WTC11 (cell line): ENCODE results near the gene ICAM1. TPM values are rescaled to one million over a fixed set of nuclear protein-coding genes. Genes with fewer than 3 reads are reported as not detected.

Source experiments
- FOXK1 ChIP-seq: sonication (generic); formaldehyde crosslinking; IDR thresholded peaks from 2 replicates; pipeline ENCODE4 v1.8.0; 2022; ENCODE audit warnings: mild to moderate bottlenecking, moderate library complexity, missing genetic modification reagents
- GTF2I ChIP-seq: fragments of 250-450 bp; sonication (Bioruptor Pico); conservative IDR thresholded peaks from 2 replicates; pipeline ENCODE4 v1.4.0; 2021; ENCODE audit warnings: mild to moderate bottlenecking
- JAZF1 ChIP-seq: fragments of 250-450 bp; sonication (Bioruptor Pico); IDR thresholded peaks from 2 replicates; pipeline ENCODE4 v1.9.0; 2021; ENCODE audit warnings: moderate library complexity, mild to moderate bottlenecking, inconsistent platforms
- NFATC4 ChIP-seq: fragments of 250-450 bp; sonication (Bioruptor Pico); IDR thresholded peaks from 2 replicates; pipeline ENCODE4 v1.9.0; 2021; ENCODE audit warnings: mild to moderate bottlenecking
- NFYB ChIP-seq: sonication (generic); formaldehyde crosslinking; conservative IDR thresholded peaks from 2 replicates; pipeline ENCODE4 v1.8.0; 2022; ENCODE audit warnings: low read depth, missing genetic modification reagents
- NR1H2 ChIP-seq: sonication (generic); formaldehyde crosslinking; IDR thresholded peaks from 2 replicates; pipeline ENCODE4 v1.9.0; 2021; ENCODE audit warnings: mild to moderate bottlenecking, moderate library complexity, missing genetic modification reagents
- NR3C1 ChIP-seq: sonication (generic); formaldehyde crosslinking; conservative IDR thresholded peaks from 2 replicates; pipeline ENCODE4 v1.8.1; 2023; ENCODE audit warnings: low read depth, mild to moderate bottlenecking, missing genetic modification reagents
- OVOL2 ChIP-seq: fragments of 250-450 bp; sonication (Bioruptor Pico); IDR thresholded peaks from 2 replicates; pipeline ENCODE4 v1.9.0; 2021; ENCODE audit warnings: mild to moderate bottlenecking, borderline replicate concordance
- RORB ChIP-seq: fragments of 250-450 bp; sonication (Bioruptor Pico); IDR thresholded peaks from 2 replicates; pipeline ENCODE4 v1.9.0; 2021; ENCODE audit warnings: mild to moderate bottlenecking
- SMAD3 ChIP-seq: sonication (generic); formaldehyde crosslinking; IDR thresholded peaks from 2 replicates; pipeline ENCODE4 v1.8.0; 2022; ENCODE audit warnings: missing genetic modification reagents, mild to moderate bottlenecking, borderline replicate concordance
- SP1 ChIP-seq: sonication (generic); formaldehyde crosslinking; conservative IDR thresholded peaks from 2 replicates; pipeline ENCODE4 v1.8.1; 2022; ENCODE audit warnings: missing genetic modification reagents
- ZNF121 ChIP-seq: sonication (generic); formaldehyde crosslinking; IDR thresholded peaks from 2 replicates; pipeline ENCODE4 v1.8.0; 2023; ENCODE audit warnings: missing genetic modification reagents
- ZNF219 ChIP-seq: sonication (generic); formaldehyde crosslinking; IDR thresholded peaks from 2 replicates; pipeline ENCODE4 v1.8.0; 2023; ENCODE audit warnings: missing genetic modification reagents, mild to moderate bottlenecking, borderline replicate concordance
- ZNF396 ChIP-seq: fragments of 250-450 bp; sonication (Bioruptor Pico); IDR thresholded peaks from 2 replicates; pipeline ENCODE4 v1.8.0; 2021; ENCODE audit warnings: mild to moderate bottlenecking, moderate library complexity, borderline replicate concordance
- total RNA-seq: library from RNA; stranded (reverse); gene quantifications from 3 replicates; pipeline ENCODE4 v1.2.3, GENCODE V29; 2021
- TF ChIP-seq, protein P1 (sequence below): sonication (generic); formaldehyde crosslinking; IDR thresholded peaks from 2 replicates; pipeline ENCODE4 v1.8.1; 2023; ENCODE audit warnings: mild to moderate bottlenecking, missing genetic modification reagents
- TF ChIP-seq, protein P2 (sequence below): sonication (generic); formaldehyde crosslinking; IDR thresholded peaks from 2 replicates; pipeline ENCODE4 v1.8.1; 2023; ENCODE audit warnings: mild to moderate bottlenecking, moderate library complexity, missing genetic modification reagents
- TF ChIP-seq, protein P3 (sequence below): sonication (generic); formaldehyde crosslinking; IDR thresholded peaks from 2 replicates; pipeline ENCODE4 v1.8.1; 2023; ENCODE audit warnings: mild to moderate bottlenecking, missing genetic modification reagents
- TF ChIP-seq, protein P4 (sequence below): sonication (generic); formaldehyde crosslinking; IDR thresholded peaks from 2 replicates; pipeline ENCODE4 v1.8.0; 2022; ENCODE audit warnings: mild to moderate bottlenecking, missing genetic modification reagents
- TF ChIP-seq, protein P5 (sequence below): sonication (generic); formaldehyde crosslinking; IDR thresholded peaks from 2 replicates; pipeline ENCODE4 v1.8.1; 2022; ENCODE audit warnings: mild to moderate bottlenecking, missing genetic modification reagents, moderate library complexity, borderline replicate concordance
- TF ChIP-seq, protein P6 (sequence below): fragments of 250-450 bp; sonication (Bioruptor Pico); IDR thresholded peaks from 2 replicates; pipeline ENCODE4 v1.9.0; 2021; ENCODE audit warnings: mild to moderate bottlenecking
- TF ChIP-seq, protein P7 (sequence below): sonication (generic); formaldehyde crosslinking; IDR thresholded peaks from 2 replicates; pipeline ENCODE4 v1.8.0; 2023; ENCODE audit warnings: missing genetic modification reagents, mild to moderate bottlenecking, borderline replicate concordance
- TF ChIP-seq, protein P8 (sequence below): fragments of 250-450 bp; sonication (Bioruptor Pico); IDR thresholded peaks from 2 replicates; pipeline ENCODE4 v1.8.0; 2021; ENCODE audit warnings: mild to moderate bottlenecking

ICAM1 gene
- total RNA-seq, 1 experiment from 2014 or later, result 3.8 TPM

DNA sequence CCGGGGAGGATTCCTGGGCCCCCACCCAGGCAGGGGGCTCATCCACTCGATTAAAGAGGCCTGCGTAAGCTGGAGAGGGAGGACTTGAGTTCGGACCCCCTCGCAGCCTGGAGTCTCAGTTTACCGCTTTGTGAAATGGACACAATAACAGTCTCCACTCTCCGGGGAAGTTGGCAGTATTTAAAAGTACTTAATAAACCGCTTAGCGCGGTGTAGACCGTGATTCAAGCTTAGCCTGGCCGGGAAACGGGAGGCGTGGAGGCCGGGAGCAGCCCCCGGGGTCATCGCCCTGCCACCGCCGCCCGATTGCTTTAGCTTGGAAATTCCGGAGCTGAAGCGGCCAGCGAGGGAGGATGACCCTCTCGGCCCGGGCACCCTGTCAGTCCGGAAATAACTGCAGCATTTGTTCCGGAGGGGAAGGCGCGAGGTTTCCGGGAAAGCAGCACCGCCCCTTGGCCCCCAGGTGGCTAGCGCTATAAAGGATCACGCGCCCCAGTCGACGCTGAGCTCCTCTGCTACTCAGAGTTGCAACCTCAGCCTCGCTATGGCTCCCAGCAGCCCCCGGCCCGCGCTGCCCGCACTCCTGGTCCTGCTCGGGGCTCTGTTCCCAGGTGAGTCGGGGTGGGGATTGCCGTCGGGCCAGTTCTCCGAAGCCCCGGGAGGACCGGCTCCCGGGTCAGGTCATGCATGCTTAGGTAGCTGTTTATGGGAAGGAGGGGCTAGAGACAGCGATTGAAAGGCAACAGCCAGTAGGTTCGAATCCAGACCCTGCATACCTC, at the start of gene ICAM1 (continued):
- TF ChIP-seq, protein P1, sequence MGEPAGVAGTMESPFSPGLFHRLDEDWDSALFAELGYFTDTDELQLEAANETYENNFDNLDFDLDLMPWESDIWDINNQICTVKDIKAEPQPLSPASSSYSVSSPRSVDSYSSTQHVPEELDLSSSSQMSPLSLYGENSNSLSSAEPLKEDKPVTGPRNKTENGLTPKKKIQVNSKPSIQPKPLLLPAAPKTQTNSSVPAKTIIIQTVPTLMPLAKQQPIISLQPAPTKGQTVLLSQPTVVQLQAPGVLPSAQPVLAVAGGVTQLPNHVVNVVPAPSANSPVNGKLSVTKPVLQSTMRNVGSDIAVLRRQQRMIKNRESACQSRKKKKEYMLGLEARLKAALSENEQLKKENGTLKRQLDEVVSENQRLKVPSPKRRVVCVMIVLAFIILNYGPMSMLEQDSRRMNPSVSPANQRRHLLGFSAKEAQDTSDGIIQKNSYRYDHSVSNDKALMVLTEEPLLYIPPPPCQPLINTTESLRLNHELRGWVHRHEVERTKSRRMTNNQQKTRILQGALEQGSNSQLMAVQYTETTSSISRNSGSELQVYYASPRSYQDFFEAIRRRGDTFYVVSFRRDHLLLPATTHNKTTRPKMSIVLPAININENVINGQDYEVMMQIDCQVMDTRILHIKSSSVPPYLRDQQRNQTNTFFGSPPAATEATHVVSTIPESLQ (CRISPR knock-in tag), result no peak
- TF ChIP-seq, protein P2, sequence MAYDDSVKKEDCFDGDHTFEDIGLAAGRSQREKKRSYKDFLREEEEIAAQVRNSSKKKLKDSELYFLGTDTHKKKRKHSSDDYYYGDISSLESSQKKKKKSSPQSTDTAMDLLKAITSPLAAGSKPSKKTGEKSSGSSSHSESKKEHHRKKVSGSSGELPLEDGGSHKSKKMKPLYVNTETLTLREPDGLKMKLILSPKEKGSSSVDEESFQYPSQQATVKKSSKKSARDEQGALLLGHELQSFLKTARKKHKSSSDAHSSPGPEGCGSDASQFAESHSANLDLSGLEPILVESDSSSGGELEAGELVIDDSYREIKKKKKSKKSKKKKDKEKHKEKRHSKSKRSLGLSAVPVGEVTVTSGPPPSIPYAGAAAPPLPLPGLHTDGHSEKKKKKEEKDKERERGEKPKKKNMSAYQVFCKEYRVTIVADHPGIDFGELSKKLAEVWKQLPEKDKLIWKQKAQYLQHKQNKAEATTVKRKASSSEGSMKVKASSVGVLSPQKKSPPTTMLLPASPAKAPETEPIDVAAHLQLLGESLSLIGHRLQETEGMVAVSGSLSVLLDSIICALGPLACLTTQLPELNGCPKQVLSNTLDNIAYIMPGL (CRISPR knock-in tag), result no peak
- peak; percentile 70 for TF ChIP-seq SP1 (CRISPR knock-in tag)
- no peak for TF ChIP-seq NR3C1
- no peak for TF ChIP-seq NFYB (CRISPR knock-in tag)
- TF ChIP-seq, protein P3, sequence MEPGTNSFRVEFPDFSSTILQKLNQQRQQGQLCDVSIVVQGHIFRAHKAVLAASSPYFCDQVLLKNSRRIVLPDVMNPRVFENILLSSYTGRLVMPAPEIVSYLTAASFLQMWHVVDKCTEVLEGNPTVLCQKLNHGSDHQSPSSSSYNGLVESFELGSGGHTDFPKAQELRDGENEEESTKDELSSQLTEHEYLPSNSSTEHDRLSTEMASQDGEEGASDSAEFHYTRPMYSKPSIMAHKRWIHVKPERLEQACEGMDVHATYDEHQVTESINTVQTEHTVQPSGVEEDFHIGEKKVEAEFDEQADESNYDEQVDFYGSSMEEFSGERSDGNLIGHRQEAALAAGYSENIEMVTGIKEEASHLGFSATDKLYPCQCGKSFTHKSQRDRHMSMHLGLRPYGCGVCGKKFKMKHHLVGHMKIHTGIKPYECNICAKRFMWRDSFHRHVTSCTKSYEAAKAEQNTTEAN (CRISPR knock-in tag), result peak; percentile 88; the same call in 1 of the 2 replicates
- TF ChIP-seq, protein P4, sequence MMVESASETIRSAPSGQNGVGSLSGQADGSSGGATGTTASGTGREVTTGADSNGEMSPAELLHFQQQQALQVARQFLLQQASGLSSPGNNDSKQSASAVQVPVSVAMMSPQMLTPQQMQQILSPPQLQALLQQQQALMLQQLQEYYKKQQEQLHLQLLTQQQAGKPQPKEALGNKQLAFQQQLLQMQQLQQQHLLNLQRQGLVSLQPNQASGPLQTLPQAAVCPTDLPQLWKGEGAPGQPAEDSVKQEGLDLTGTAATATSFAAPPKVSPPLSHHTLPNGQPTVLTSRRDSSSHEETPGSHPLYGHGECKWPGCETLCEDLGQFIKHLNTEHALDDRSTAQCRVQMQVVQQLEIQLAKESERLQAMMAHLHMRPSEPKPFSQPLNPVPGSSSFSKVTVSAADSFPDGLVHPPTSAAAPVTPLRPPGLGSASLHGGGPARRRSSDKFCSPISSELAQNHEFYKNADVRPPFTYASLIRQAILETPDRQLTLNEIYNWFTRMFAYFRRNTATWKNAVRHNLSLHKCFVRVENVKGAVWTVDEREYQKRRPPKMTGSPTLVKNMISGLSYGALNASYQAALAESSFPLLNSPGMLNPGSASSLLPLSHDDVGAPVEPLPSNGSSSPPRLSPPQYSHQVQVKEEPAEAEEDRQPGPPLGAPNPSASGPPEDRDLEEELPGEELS (CRISPR knock-in tag), result no peak
- no peak for TF ChIP-seq ZNF396 (CRISPR knock-in tag)
- TF ChIP-seq GTF2I (CRISPR knock-in tag), result peak; percentile 71
- no peak for TF ChIP-seq JAZF1 (CRISPR knock-in tag)
- TF ChIP-seq, protein P5, sequence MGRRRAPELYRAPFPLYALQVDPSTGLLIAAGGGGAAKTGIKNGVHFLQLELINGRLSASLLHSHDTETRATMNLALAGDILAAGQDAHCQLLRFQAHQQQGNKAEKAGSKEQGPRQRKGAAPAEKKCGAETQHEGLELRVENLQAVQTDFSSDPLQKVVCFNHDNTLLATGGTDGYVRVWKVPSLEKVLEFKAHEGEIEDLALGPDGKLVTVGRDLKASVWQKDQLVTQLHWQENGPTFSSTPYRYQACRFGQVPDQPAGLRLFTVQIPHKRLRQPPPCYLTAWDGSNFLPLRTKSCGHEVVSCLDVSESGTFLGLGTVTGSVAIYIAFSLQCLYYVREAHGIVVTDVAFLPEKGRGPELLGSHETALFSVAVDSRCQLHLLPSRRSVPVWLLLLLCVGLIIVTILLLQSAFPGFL, result no peak
- no peak for TF ChIP-seq NFATC4 (CRISPR knock-in tag)
- TF ChIP-seq NR1H2 (CRISPR knock-in tag), result no peak
- no peak for TF ChIP-seq SMAD3 (CRISPR knock-in tag)
- TF ChIP-seq RORB (CRISPR knock-in tag), result no peak
- no peak for TF ChIP-seq ZNF219 (CRISPR knock-in tag)
- TF ChIP-seq FOXK1, result no peak
- no peak for TF ChIP-seq ZNF121 (CRISPR knock-in tag)
- TF ChIP-seq, protein P6, sequence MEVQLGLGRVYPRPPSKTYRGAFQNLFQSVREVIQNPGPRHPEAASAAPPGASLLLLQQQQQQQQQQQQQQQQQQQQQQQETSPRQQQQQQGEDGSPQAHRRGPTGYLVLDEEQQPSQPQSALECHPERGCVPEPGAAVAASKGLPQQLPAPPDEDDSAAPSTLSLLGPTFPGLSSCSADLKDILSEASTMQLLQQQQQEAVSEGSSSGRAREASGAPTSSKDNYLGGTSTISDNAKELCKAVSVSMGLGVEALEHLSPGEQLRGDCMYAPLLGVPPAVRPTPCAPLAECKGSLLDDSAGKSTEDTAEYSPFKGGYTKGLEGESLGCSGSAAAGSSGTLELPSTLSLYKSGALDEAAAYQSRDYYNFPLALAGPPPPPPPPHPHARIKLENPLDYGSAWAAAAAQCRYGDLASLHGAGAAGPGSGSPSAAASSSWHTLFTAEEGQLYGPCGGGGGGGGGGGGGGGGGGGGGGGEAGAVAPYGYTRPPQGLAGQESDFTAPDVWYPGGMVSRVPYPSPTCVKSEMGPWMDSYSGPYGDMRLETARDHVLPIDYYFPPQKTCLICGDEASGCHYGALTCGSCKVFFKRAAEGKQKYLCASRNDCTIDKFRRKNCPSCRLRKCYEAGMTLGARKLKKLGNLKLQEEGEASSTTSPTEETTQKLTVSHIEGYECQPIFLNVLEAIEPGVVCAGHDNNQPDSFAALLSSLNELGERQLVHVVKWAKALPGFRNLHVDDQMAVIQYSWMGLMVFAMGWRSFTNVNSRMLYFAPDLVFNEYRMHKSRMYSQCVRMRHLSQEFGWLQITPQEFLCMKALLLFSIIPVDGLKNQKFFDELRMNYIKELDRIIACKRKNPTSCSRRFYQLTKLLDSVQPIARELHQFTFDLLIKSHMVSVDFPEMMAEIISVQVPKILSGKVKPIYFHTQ (CRISPR knock-in tag), result no peak
- no peak for TF ChIP-seq OVOL2
- TF ChIP-seq, protein P7, sequence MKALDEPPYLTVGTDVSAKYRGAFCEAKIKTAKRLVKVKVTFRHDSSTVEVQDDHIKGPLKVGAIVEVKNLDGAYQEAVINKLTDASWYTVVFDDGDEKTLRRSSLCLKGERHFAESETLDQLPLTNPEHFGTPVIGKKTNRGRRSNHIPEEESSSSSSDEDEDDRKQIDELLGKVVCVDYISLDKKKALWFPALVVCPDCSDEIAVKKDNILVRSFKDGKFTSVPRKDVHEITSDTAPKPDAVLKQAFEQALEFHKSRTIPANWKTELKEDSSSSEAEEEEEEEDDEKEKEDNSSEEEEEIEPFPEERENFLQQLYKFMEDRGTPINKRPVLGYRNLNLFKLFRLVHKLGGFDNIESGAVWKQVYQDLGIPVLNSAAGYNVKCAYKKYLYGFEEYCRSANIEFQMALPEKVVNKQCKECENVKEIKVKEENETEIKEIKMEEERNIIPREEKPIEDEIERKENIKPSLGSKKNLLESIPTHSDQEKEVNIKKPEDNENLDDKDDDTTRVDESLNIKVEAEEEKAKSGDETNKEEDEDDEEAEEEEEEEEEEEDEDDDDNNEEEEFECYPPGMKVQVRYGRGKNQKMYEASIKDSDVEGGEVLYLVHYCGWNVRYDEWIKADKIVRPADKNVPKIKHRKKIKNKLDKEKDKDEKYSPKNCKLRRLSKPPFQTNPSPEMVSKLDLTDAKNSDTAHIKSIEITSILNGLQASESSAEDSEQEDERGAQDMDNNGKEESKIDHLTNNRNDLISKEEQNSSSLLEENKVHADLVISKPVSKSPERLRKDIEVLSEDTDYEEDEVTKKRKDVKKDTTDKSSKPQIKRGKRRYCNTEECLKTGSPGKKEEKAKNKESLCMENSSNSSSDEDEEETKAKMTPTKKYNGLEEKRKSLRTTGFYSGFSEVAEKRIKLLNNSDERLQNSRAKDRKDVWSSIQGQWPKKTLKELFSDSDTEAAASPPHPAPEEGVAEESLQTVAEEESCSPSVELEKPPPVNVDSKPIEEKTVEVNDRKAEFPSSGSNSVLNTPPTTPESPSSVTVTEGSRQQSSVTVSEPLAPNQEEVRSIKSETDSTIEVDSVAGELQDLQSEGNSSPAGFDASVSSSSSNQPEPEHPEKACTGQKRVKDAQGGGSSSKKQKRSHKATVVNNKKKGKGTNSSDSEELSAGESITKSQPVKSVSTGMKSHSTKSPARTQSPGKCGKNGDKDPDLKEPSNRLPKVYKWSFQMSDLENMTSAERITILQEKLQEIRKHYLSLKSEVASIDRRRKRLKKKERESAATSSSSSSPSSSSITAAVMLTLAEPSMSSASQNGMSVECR (CRISPR knock-in tag), result 0 out of 2 replicates have a peak, but pooled peaks have one; percentile 39
- TF ChIP-seq, protein P8, sequence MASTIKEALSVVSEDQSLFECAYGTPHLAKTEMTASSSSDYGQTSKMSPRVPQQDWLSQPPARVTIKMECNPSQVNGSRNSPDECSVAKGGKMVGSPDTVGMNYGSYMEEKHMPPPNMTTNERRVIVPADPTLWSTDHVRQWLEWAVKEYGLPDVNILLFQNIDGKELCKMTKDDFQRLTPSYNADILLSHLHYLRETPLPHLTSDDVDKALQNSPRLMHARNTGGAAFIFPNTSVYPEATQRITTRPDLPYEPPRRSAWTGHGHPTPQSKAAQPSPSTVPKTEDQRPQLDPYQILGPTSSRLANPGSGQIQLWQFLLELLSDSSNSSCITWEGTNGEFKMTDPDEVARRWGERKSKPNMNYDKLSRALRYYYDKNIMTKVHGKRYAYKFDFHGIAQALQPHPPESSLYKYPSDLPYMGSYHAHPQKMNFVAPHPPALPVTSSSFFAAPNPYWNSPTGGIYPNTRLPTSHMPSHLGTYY (CRISPR knock-in tag), result no peak
